DMS 273 (cell line): Measurements from ENCODE around the gene SGPP1.
"Not testable (repeated sequence)": the region's sequence is repeated elsewhere in the genome, so short reads cannot be mapped to it uniquely, and the experiment has no call there.

Source experiments
- DNase-seq: peaks from one replicate; lab custom pipeline; 2025; ENCODE audit not compliant: unreplicated experiment; lab: John Stamatoyannopoulos, UW

The SGPP1 gene

GRCh38 chr14:63641473-63642228 lies 86.2 kb downstream of the SGPP1 start, which contains the start of gene WDR89:
Gene WDR89, minus strand, starts transcription at chr14:63641871. Its CDS starts 41,929 bp downstream, at chr14:63599942.
- peak; percentile 100 for DNase-seq

- DNase-seq, result peak; percentile 22
These were observed 89.4 kb downstream of the SGPP1 start for GRCh38 chr14:63638493-63638892.

DNA sequence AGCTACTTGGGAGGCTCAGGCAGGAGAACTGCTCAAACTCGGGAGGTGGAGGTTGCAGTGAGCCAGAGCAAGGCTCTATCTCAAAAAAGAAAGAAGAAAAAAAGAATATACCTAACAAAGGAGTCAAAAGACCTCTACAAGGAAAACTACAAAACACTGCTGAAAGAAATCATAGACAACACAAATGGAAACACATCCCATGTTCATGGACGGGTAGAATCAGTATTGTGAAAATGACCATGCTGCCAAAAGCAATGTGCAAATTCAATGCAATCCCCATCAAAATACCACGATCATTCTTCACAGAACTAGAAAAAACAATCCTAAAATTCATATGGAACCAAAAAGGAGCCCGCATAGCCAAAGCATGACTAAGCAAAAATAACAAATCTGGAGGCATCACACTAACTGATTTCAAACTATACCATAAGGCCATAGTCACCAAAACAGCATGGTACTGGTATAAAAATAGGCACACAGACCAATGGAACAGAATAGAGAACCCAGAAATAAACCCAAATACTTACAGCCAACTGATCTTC lies 91.7 kb downstream of the SGPP1 start:
- not testable (repeated sequence) for DNase-seq
